ENCODE results near the gene PLXNA2.

DNA sequence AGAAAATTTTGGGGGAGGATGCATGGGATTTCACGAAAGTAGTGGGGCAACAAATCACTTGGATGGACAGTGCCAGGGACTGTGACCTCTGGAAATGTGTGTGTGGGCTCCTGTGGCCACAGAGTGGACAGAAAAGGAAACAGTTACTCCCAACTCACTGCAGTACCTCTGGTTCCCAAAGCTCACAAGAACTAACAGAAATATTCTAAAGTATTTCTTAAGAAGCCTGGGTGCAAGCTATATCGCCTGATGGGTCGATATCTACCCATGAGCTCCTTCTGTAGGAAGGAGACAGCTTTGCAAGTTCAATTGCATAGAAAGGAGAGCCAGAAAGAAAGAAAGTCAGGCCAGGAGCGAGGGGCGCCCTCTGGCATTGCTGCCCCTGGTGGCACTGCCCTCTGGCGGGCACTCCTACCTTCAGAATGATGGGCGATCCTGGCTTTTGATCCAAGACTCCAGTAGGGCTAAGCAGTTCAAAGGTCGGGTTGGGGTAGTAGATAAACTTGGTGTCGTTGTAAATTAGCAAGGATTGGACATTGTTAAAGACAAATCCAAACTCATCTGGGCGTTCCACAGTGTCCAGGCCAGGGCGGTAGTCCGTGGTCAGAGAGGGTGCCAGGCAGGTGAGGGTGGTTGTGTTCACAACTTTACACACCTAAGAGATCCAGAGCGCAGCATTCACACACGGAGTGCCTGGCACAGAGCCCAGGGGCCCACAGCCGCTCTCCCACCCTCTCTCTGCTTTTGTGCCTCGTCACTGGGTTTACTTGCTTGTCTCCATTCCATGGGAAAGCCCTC is 198.5 kb downstream of the PLXNA2 start:
- TF ChIP-seq, protein P1, sequence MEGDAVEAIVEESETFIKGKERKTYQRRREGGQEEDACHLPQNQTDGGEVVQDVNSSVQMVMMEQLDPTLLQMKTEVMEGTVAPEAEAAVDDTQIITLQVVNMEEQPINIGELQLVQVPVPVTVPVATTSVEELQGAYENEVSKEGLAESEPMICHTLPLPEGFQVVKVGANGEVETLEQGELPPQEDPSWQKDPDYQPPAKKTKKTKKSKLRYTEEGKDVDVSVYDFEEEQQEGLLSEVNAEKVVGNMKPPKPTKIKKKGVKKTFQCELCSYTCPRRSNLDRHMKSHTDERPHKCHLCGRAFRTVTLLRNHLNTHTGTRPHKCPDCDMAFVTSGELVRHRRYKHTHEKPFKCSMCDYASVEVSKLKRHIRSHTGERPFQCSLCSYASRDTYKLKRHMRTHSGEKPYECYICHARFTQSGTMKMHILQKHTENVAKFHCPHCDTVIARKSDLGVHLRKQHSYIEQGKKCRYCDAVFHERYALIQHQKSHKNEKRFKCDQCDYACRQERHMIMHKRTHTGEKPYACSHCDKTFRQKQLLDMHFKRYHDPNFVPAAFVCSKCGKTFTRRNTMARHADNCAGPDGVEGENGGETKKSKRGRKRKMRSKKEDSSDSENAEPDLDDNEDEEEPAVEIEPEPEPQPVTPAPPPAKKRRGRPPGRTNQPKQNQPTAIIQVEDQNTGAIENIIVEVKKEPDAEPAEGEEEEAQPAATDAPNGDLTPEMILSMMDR (IDR thresholded peaks at IDR 0.05): no peak
- no peak for TF ChIP-seq POLR2A (IDR thresholded peaks at IDR 0.05)
- no peak for TF ChIP-seq POLR2AphosphoS5 (IDR thresholded peaks at IDR 0.05)
